ENCODE results near the gene HNRNPCL2.
"Not testable (repeated sequence)": the region's sequence is repeated elsewhere in the genome, so short reads cannot be mapped to it uniquely, and the experiment has no call there.

The HNRNPCL2 gene

GRCh38 chr1:13116754-13117153 is at the start of gene HNRNPCL2:
HNRNPCL2 (minus strand) TSS chr1:13116854; CDS start chr1:13116400, 454 bp downstream.
- not testable (repeated sequence) for DNase-seq

DNA sequence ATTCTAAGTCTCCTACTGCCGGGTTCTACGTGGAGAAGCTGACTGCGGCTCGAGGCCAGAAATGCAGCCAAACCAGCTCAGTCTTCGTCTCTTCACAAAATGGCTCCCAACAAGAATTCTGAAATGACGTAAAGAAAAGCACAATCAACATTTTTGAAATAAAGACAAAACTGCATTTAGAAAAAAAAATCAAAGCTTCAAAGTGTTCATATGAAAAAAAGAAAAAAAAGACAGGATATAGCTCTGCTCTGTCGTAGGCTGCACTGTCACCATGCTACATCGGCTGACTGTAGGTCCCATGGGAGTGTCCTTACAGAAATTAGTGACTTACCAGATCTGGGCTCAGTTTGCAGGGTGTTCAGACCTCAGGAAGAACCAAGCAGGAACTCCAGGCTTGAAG is 48.9 kb upstream of the HNRNPCL2 start, which contains the start of gene HNRNPCL4:
TSS of gene HNRNPCL4 (minus strand) at position 101 of the 400 bp plus-strand sequence. CDS start 164 bp downstream, outside the sequence.
- DNase-seq: not testable (repeated sequence)

DNA sequence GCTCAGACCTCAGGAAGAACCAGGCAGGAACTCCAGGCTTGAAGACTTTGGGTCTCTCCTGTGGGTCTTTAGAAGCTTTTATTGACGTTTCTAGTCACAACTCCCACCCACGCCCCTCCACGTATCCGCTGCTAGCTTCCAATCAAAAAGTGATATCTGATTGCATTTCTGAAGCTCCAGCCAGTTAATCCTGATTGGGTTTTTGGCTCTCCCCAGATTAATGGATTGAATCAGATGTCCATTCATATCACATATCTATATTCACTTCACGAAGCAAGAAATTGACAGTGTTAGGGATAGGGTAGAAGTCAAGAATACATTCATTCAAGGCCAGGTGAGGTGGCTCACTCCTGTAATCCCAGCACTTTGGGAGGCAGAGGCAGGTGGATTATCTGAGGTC is 39.3 kb upstream of the HNRNPCL2 start, which contains the start of gene PRAMEF26:
TSS of gene PRAMEF26 (minus strand) at position 101 of the 400 bp plus-strand sequence. CDS start 2,914 bp downstream, outside the sequence.
- not testable (repeated sequence) for DNase-seq

- DNase-seq: not testable (repeated sequence)
These were observed 46.2 kb downstream of the HNRNPCL2 start, which contains the start of gene PRAMEF25 for GRCh38 chr1:13070474-13070873. PRAMEF25 (plus strand) TSS chr1:13070774; CDS start chr1:13073694, 2,920 bp downstream.

Measured in NCI-H524 (cell line).